Epithelial cell of proximal tubule (primary cell): ENCODE data around the gene CAMKK2. TPM values are rescaled to one million over a fixed set of nuclear protein-coding genes. Genes with fewer than 3 reads are reported as not detected.
"Not testable (repeated sequence)": the region's sequence is repeated elsewhere in the genome, so short reads cannot be mapped to it uniquely, and the experiment has no call there.

ENCODE experiments used
- DNase-seq: peaks from one replicate; pipeline ENCODE4 v3.0.0-alpha.2; 2011; ENCODE audit warnings: low read depth
- H3K4me3 ChIP-seq: 2 replicates; pipeline ENCODE4 v1.5.1; 2011; ENCODE audit warnings: low read depth, mild to moderate bottlenecking, low read length
- CTCF ChIP-seq: conservative IDR thresholded peaks from 2 replicates; pipeline ENCODE4 v1.5.1; 2012; ENCODE audit warnings: low read depth, mild to moderate bottlenecking, low read length
- total RNA-seq: library from RNA; depleted of rRNA; stranded (reverse); fragments of >200 nt; gene quantifications from 2 replicates; pipeline ENCODE4 v1.2.3, GENCODE V29; 2015

Gene CAMKK2
- total RNA-seq, 1 donor from 2014 or later: 23.2 TPM

GRCh38 chr12:121318121-121318520 is 21.6 kb upstream of the CAMKK2 start:
- no peak overlapping the region for H3K4me3 ChIP-seq
- TF ChIP-seq CTCF: no peak
- no peak for DNase-seq

- no peak for TF ChIP-seq CTCF
These were observed 17.9 kb upstream of the CAMKK2 start for GRCh38 chr12:121314431-121314830.

DNA sequence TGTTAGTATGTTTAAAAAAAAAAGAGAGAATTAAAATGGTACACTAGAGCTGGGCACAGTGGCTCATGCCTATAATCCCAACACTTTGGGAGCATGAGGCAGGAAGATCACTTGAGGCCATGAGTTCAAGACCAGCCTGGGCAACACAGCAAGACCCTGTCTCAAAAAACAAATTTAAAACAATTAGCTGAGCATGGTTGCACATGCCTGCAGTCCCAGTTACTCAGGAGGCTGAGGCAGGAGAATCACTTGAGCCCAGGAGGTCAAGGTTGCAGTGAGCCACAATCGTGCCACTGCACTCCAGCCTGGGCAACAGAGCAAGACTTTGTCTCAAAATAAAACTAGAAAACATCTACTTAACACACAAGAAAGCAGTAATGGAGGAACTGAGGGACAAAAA is 13.7 kb upstream of the CAMKK2 start:
- not testable (repeated sequence) for DNase-seq

More at GRCh38 chr12:121314431-121314830, 17.9 kb upstream of the CAMKK2 start:
- DNase-seq: no peak
- H3K4me3 ChIP-seq: no peak overlapping the region

GRCh38 chr12:121307397-121307796 is 10.9 kb upstream of the CAMKK2 start:
- not testable (repeated sequence) for DNase-seq, H3K4me3 ChIP-seq

More for the DNA sequence above, 13.7 kb upstream of the CAMKK2 start:
- H3K4me3 ChIP-seq: not testable (repeated sequence)

DNA sequence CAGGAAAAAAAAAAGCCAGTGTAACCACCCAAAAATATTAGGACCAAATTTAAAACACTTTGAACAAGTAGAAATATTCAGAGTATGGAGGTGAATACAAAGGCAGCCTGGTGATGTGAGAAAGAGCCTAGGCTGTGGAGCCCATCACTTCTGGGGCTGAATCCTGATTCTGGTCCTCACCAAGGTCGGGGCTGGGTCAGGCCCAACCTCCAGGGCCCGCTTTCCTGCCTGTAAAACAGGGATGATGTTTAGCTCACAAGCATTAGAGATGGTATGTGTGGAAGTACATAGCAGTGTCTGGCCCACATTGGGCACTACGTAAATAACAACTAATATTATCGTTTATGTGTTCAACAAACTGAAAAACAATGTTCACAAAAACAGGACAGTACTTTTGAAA is 7.8 kb upstream of the CAMKK2 start:
- no peak for TF ChIP-seq CTCF
- H3K4me3 ChIP-seq: no peak overlapping the region
- no peak for DNase-seq

- TF ChIP-seq CTCF: no peak
- no peak overlapping the region for H3K4me3 ChIP-seq
These were observed 5.4 kb upstream of the CAMKK2 start for GRCh38 chr12:121301876-121302275.

DNA sequence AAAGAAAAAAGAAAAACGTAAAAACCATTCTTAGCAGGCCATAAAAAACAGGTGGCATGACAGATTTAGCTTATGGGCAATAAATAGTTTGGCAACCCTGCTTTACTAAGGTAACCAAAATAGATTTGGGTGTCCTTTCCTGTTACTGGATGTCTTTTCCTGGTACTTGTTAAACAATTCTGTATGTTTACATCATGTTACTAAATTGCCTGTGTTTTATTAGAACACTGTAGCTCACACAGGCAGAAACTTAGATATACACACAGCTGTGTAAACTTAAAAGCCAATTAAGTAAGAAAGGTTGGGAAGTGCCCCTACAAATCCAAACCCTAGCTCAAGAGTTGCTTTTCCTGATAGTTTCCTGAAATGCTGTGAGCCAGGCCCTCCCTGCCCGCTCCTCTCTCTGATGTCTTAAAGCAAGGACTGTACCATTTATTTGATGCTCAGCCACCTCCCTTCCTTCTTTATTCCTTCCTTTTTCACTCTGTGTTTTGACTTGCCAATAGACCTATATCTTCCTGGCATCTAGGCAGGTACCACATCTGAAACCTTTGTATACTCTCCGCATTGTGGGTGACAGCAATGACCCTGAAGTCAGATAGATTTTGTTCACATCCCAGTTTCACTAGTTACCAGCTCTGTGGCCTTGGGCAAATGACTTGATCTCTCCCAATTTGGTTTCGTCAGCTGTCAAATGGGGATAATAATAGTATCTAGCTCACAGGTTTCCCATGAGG is 3.7 kb upstream of the CAMKK2 start:
- no peak for TF ChIP-seq CTCF
- no peak for DNase-seq
- no peak overlapping the region for H3K4me3 ChIP-seq

More at GRCh38 chr12:121301876-121302275, 5.4 kb upstream of the CAMKK2 start:
- DNase-seq: no peak

GRCh38 chr12:121299662-121300061 is 3.2 kb upstream of the CAMKK2 start:
- no peak for TF ChIP-seq CTCF
- no peak for DNase-seq
- no peak overlapping the region for H3K4me3 ChIP-seq

DNA sequence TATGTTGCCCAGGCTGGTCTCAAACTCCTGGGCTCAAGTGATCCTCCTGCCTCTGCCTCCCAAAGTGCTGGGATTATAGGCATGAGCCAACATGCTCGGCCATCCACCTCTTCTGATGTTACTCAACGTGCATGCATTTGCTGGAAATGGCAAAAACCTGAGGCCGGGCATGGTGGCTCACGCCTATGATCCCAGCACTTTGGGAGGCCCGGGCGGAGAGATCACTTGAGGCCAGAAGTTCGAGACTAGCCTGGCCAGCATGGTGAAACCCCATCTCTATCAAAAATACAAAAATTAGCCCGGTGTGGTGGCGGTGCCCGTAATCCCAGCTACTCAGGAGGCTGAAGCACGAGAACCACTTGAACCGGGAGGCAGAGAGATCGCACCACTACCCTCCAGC is 1.9 kb upstream of the CAMKK2 start:
- DNase-seq, H3K4me3 ChIP-seq: not testable (repeated sequence)
